Parathyroid adenoma (tissue), 2 donors: Measurements from ENCODE around the gene GPR62.

Experiments
- H2AFZ ChIP-seq: fragments of 300-600 bp; sonication (generic); one replicate; pipeline ENCODE4 v1.7.0; 2017; ENCODE audit warnings: antibody characterized with exemption, mild to moderate bottlenecking
- H3K27ac ChIP-seq: fragments of 300-600 bp; sonication (generic); one replicate; pipeline ENCODE4 v1.7.0; 2017
- H3K27me3 ChIP-seq: fragments of 300-600 bp; sonication (generic); one replicate; pipeline ENCODE4 v1.7.0; 2017; ENCODE audit warnings: low read length; ENCODE audit not compliant: control insufficient read depth, insufficient read depth
- H3K36me3 ChIP-seq: fragments of 300-600 bp; sonication (generic); one replicate; pipeline ENCODE4 v1.7.0; 2017; ENCODE audit warnings: low read length; ENCODE audit not compliant: control insufficient read depth, insufficient read depth
- H3K4me1 ChIP-seq: fragments of 300-600 bp; sonication (generic); one replicate; pipeline ENCODE4 v1.7.0; 2017; ENCODE audit warnings: control low read depth
- H3K4me2 ChIP-seq: fragments of 300-600 bp; sonication (generic); one replicate; pipeline ENCODE4 v1.7.0; 2017; ENCODE audit warnings: low read length
- H3K4me3 ChIP-seq: fragments of 300-600 bp; sonication (generic); one replicate; pipeline ENCODE4 v1.7.0; 2017; ENCODE audit warnings: low read depth, low read length
- H3K79me2 ChIP-seq: fragments of 300-600 bp; sonication (generic); one replicate; pipeline ENCODE4 v1.7.0; 2017; ENCODE audit warnings: control low read depth
- H3K9ac ChIP-seq: fragments of 300-600 bp; sonication (generic); one replicate; pipeline ENCODE4 v1.7.0; 2017; ENCODE audit warnings: mild to moderate bottlenecking
- H3K9me3 ChIP-seq: fragments of 300-600 bp; sonication (generic); one replicate; pipeline ENCODE4 v1.7.0; 2017; ENCODE audit warnings: low read length; ENCODE audit not compliant: control insufficient read depth
- TF ChIP-seq, protein P1 (sequence below): fragments of 300-600 bp; sonication (generic); IDR thresholded peaks from one replicate; pipeline ENCODE4 v1.7.0; 2017; ENCODE audit warnings: antibody characterized with exemption, mild to moderate bottlenecking
- donor health status: primary hyperparathyroidism.

Gene GPR62

DNA sequence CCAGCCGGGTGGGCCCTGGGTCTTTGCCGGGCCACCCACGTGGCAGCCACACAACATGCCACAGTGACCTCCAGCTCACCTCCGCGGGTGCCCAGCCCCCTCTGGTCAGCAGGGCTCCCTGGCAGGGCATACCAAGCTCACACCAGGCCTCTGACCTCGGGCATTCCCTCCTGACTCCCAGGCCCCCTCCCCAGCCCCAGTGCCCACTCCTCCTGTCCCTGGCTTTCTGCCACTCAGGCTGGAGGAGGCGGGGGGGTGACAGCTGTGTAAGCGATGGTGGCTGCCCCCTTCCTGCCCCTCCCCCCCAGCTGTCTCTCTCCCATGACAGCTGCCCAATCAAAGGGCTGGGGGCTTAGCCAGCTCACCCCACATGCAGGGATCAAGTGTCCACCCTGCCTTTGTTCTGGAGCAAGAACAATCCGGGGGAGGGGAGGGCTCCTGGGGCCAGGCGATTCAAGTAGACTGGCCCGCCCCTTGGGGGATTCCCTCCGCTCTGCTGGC is 8.8 kb downstream of the GPR62 start:
- TF ChIP-seq, protein P1, sequence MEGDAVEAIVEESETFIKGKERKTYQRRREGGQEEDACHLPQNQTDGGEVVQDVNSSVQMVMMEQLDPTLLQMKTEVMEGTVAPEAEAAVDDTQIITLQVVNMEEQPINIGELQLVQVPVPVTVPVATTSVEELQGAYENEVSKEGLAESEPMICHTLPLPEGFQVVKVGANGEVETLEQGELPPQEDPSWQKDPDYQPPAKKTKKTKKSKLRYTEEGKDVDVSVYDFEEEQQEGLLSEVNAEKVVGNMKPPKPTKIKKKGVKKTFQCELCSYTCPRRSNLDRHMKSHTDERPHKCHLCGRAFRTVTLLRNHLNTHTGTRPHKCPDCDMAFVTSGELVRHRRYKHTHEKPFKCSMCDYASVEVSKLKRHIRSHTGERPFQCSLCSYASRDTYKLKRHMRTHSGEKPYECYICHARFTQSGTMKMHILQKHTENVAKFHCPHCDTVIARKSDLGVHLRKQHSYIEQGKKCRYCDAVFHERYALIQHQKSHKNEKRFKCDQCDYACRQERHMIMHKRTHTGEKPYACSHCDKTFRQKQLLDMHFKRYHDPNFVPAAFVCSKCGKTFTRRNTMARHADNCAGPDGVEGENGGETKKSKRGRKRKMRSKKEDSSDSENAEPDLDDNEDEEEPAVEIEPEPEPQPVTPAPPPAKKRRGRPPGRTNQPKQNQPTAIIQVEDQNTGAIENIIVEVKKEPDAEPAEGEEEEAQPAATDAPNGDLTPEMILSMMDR, result no peak
- Histone ChIP-seq H3K9ac (no peak overlapping the region), H3K4me1 (peaks cover 10% of the 10 kb centered on the region), H3K4me3 (no peak overlapping the region), H3K27ac (no peak overlapping the region), H2AFZ (no peak overlapping the region), H3K4me2 (no peak overlapping the region), H3K9me3 (no peaks in the 10 kb centered on the region), H3K36me3 (no peaks in the 10 kb centered on the region), H3K79me2 (no peaks in the 10 kb centered on the region), H3K27me3 (no peaks in the 10 kb centered on the region)

DNA sequence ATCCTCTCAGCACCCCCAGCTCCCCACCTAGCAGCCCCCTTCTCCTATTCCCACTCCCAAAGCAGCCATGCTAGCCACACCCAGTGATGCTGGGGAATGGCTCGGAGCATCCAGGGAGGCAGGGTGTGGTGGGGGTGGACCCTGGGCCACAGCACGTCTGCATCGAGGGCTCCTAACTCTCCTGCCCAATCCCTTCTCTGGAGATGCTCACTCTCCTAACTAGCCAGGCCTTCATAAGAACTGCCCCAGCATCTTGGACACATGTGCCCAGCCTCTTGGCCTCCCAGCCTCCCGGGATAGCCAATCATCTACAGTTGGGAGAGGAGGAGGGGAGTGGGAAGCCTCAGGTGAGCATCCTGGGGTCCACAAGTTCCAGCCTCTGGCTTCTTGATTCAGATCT is 9.3 kb downstream of the GPR62 start:
- H3K4me1 ChIP-seq, result peaks cover 10% of the 10 kb centered on the region
- no peaks in the 10 kb centered on the region for H3K36me3 ChIP-seq
- no peaks in the 10 kb centered on the region for H3K9me3 ChIP-seq
- no peak overlapping the region for H3K4me3 ChIP-seq
- H3K27me3 ChIP-seq, result no peaks in the 10 kb centered on the region
- TF ChIP-seq, protein P1, result no peak
- H3K9ac ChIP-seq, result no peak overlapping the region
- H3K27ac ChIP-seq, result no peak overlapping the region
- H3K79me2 ChIP-seq, result no peaks in the 10 kb centered on the region
- no peak overlapping the region for H3K4me2 ChIP-seq
- H2AFZ ChIP-seq, result no peak overlapping the region

DNA sequence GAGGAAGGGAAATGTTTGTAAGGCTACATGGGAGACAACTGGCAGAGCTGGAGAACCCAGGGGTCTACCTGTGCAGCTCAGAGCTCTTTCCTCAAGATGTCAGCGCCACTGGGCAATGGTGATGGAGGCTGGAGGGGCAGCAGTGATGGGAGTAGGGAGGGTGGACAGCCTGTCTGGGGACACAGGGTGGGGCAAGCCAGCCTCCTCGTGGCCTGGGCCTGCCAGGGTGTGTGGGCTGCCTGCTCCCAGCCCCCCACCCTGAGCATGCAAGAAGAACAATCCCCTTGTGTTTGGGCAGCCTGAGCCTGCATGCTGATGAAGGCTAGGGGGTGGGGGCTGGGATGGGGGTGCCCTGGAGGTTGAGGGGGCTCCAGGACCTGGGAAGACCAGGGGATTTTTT is 10.8 kb downstream of the GPR62 start:
- Histone ChIP-seq H3K4me1 (peaks cover 17% of the 10 kb centered on the region), H3K36me3 (no peaks in the 10 kb centered on the region), H3K4me3 (no peak overlapping the region), H3K9me3 (no peaks in the 10 kb centered on the region), H3K27ac (no peak overlapping the region), H2AFZ (no peak overlapping the region), H3K9ac (no peak overlapping the region), H3K4me2 (no peak overlapping the region), H3K79me2 (no peaks in the 10 kb centered on the region), H3K27me3 (no peaks in the 10 kb centered on the region)
- TF ChIP-seq, protein P1, result no peak

DNA sequence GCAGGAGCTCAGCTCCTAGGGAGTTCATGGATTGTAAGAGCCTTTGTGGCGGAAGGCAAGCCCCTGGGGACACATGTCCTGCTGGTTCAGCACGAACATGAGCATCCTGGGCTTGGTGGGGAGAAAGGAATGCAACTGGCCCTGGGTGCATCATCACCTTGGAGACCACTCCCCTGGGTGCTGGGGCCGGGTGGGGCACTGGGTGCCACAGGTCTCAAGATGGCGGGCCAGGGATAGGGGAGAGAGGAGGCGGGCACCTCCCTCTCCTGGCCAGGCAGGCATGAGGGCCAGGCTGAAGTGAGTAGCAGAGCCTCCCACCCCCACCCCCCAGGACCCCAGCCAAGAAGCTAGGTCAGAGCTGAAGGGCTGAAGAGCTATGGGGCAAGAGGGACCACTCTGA is 11.3 kb downstream of the GPR62 start:
- peaks cover 17% of the 10 kb centered on the region for H3K4me1 ChIP-seq
- no peaks in the 10 kb centered on the region for H3K9me3 ChIP-seq
- no peak overlapping the region for H3K27ac ChIP-seq

More for the DNA sequence above, 11.3 kb downstream of the GPR62 start:
- Histone ChIP-seq H3K79me2 (no peaks in the 10 kb centered on the region), H3K36me3 (no peaks in the 10 kb centered on the region), H3K27me3 (no peaks in the 10 kb centered on the region), H3K4me2 (peak overlapping the region; percentile 74), H2AFZ (peak overlapping the region; percentile 74), H3K9ac (peak overlapping the region; percentile 71), H3K4me3 (peak overlapping the region; percentile 56)
- TF ChIP-seq, protein P1, result no peak
